ENCODE data around the gene AKAP6.

DNA sequence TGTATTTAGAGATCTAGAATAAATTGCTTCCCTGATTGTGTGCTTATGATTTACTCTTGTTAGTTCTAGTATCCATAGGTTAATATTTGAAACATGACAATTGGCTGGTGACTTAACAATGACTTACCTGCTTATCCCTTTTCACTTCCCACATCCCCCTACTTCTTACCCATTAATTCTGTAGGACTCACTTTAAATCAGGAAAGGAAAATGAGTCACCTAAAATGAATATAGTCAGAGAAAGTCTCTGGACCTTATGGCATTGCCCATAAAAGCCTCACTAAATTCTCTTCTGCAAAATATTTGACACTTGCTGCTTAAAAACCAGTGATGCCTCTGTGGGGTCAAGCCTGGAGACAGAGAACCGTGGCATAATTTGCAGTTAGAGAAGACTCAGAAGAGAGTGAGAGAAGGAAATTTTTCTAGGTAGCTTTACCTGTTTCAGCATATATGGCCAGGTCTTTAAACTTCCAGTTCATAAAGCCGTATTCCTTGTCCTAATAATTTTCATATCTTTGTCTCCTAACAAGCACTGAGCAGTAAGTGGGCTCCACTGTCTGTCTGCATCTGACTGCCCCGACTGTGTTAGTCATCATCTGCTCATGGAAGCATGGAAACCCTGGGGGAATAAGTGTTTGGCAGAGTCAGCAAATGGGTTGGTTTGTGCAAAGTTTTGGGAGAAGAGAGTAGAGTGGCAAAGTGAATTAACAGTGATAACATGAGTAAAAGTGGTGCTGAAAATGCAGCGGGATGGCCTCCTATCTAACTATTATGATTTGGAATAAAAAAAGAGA is 294.4 kb downstream of the AKAP6 start:
- TF ChIP-seq, protein P1, sequence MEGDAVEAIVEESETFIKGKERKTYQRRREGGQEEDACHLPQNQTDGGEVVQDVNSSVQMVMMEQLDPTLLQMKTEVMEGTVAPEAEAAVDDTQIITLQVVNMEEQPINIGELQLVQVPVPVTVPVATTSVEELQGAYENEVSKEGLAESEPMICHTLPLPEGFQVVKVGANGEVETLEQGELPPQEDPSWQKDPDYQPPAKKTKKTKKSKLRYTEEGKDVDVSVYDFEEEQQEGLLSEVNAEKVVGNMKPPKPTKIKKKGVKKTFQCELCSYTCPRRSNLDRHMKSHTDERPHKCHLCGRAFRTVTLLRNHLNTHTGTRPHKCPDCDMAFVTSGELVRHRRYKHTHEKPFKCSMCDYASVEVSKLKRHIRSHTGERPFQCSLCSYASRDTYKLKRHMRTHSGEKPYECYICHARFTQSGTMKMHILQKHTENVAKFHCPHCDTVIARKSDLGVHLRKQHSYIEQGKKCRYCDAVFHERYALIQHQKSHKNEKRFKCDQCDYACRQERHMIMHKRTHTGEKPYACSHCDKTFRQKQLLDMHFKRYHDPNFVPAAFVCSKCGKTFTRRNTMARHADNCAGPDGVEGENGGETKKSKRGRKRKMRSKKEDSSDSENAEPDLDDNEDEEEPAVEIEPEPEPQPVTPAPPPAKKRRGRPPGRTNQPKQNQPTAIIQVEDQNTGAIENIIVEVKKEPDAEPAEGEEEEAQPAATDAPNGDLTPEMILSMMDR (IDR thresholded peaks at IDR 0.05) = no peak
- no peak for TF ChIP-seq POLR2AphosphoS5 (IDR thresholded peaks at IDR 0.05)
